Suprapubic skin (tissue), 4 donors: ENCODE measurements around the gene ME3. TPM values are rescaled to one million over a fixed set of nuclear protein-coding genes. Genes with fewer than 3 reads are reported as not detected.

Experiments
- DNase-seq, 2 donors: peaks; one replicate each; pipeline ENCODE4 v3.0.0-alpha.2; 2019; ENCODE audit warnings: low spot score in 2 of 2
- H3K27ac ChIP-seq: fragments of 200-600 bp; sonication (generic); one replicate; pipeline ENCODE4 v1.5.1; 2019
- H3K27me3 ChIP-seq: fragments of 200-600 bp; sonication (generic); one replicate; pipeline ENCODE4 v1.5.1; 2019
- H3K36me3 ChIP-seq: fragments of 200-600 bp; sonication (generic); one replicate; pipeline ENCODE4 v1.5.1; 2019
- H3K4me1 ChIP-seq: fragments of 200-600 bp; sonication (generic); one replicate; pipeline ENCODE4 v1.5.1; 2019
- H3K4me3 ChIP-seq: fragments of 200-600 bp; sonication (generic); one replicate; pipeline ENCODE4 v1.5.1; 2019; ENCODE audit warnings: mild to moderate bottlenecking
- H3K9me3 ChIP-seq: fragments of 200-600 bp; sonication (generic); one replicate; pipeline ENCODE4 v1.5.1; 2019
- EP300 ChIP-seq: sonication (generic); formaldehyde crosslinking; IDR thresholded peaks from one replicate; pipeline ENCODE4 v1.6.1; 2017; ENCODE audit warnings: antibody characterized with exemption
- POLR2A ChIP-seq, 2 donors: fragments of 450-650 bp; IDR thresholded peaks; one replicate each; pipeline ENCODE4 v1.6.1; 2017; ENCODE audit warnings: antibody characterized with exemption in 2 of 2, mild to moderate bottlenecking in 2 of 2, moderate library complexity in 2 of 2
- POLR2AphosphoS5 ChIP-seq, 3 donors: sonication (generic); formaldehyde crosslinking; IDR thresholded peaks; one replicate each; pipeline ENCODE4 v1.6.1; 2017; ENCODE audit warnings: antibody characterized with exemption in 3 of 3
- WGBS: methylation state at CpG from one replicate; pipeline ENCODE4 v1.1.5; 2018; 5-methylcytosine and 5-hydroxymethylcytosine counted together
- total RNA-seq, 4 donors: library from RNA; depleted of rRNA; stranded (reverse); fragments of >200 nt; gene quantifications; one replicate each; pipeline ENCODE4 v1.1.0, GENCODE V29; 2016
- TF ChIP-seq, protein P1 (sequence below), 2 donors: fragments of 200-600 bp in 1 of 2; fragments of 450-650 bp in 1 of 2; sonication (generic) in 1 of 2; IDR thresholded peaks; one replicate each; pipeline ENCODE4 v1.5.1; 2016 to 2019; ENCODE audit warnings: antibody characterized with exemption in 2 of 2, mild to moderate bottlenecking in 1 of 2, moderate library complexity in 1 of 2

Gene ME3
- total RNA-seq, 4 donors from 2014 or later: 3.7 to 17.0 (median 9.4) TPM

DNA sequence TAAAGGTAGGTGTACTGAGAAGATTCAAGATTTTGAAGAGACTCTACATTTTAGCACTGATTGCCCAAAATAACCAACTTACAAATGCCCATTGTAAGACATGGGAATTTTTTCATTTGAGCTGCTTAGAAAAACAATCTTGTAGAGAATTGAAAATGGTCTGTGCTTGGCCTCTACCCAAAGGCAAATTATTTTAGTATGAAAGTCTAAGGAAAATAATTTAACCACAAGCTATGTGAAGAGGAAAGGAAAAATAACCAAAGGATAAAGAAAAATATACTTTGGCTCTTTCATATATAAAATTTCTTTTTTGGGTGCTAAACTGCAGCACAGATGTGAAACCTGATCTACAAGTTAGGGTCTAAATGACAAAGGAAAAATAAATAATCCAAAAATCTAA is 54.9 kb downstream of the ME3 start:
- Histone ChIP-seq H3K36me3 (no peaks in the 10 kb centered on the region), H3K27me3 (no peaks in the 10 kb centered on the region), H3K9me3 (no peaks in the 10 kb centered on the region), H3K4me1 (peaks cover 17% of the 10 kb centered on the region), H3K4me3 (no peak overlapping the region), H3K27ac (no peak overlapping the region)
- TF ChIP-seq POLR2AphosphoS5 (IDR thresholded peaks at IDR 0.05) (no peak), POLR2A (IDR thresholded peaks at IDR 0.05) (no peak), EP300 (no peak)
- TF ChIP-seq, protein P1, sequence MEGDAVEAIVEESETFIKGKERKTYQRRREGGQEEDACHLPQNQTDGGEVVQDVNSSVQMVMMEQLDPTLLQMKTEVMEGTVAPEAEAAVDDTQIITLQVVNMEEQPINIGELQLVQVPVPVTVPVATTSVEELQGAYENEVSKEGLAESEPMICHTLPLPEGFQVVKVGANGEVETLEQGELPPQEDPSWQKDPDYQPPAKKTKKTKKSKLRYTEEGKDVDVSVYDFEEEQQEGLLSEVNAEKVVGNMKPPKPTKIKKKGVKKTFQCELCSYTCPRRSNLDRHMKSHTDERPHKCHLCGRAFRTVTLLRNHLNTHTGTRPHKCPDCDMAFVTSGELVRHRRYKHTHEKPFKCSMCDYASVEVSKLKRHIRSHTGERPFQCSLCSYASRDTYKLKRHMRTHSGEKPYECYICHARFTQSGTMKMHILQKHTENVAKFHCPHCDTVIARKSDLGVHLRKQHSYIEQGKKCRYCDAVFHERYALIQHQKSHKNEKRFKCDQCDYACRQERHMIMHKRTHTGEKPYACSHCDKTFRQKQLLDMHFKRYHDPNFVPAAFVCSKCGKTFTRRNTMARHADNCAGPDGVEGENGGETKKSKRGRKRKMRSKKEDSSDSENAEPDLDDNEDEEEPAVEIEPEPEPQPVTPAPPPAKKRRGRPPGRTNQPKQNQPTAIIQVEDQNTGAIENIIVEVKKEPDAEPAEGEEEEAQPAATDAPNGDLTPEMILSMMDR (IDR thresholded peaks at IDR 0.05): no peak
- DNase-seq: no peak

- TF ChIP-seq POLR2AphosphoS5 (IDR thresholded peaks at IDR 0.05) (no peak), POLR2A (IDR thresholded peaks at IDR 0.05) (no peak), EP300 (no peak)
- TF ChIP-seq, protein P1 (IDR thresholded peaks at IDR 0.05): no peak
- no peak overlapping the region for H3K4me3 ChIP-seq
- H3K27me3 ChIP-seq: no peaks in the 10 kb centered on the region
- no peak overlapping the region for H3K27ac ChIP-seq
- H3K36me3 ChIP-seq: no peaks in the 10 kb centered on the region
- peaks cover 4% of the 10 kb centered on the region for H3K4me1 ChIP-seq
- no peak for DNase-seq
- no peaks in the 10 kb centered on the region for H3K9me3 ChIP-seq
Observed at GRCh38 chr11:86615487-86615886, 56.9 kb downstream of the ME3 start.

DNA sequence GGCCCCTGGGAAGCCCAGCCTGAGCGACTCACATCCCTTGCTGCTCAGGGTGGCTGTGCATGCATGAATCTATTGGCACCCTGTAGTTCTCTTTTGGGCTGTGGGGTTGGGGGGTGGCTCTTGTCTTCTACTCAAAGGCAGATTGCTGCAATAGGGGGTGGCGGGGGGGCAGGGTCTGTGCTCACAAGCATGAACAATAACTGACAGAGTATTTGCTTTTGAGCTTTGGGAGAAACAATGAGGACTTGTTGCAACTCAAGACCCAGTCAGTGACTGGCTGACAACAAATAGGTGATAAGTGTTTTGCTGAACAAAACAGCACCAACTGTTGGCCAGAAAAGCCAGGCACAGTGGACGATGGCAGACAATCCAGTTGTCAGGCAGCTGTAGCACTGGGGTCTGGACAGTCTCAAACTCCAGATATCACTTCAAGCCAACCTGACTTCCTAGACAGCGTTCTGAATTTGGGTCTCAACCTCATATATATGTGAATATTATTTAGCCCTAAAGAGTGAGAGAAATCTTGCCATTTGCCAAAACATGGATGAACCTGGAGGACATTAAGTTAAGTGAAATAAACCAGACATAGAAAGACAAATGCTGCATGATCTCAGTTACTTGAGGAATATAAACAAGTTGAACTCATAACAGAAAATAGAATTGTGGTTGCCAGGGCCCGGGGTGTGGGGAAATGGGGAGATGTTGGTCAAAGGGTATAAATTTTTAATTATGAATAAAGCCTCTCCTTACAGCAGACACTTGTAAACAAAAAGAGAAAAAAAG is 61.7 kb downstream of the ME3 start:
- WGBS: 89% methylated on average over 5 of the region's 5 CpGs
- Histone ChIP-seq H3K36me3 (no peaks in the 10 kb centered on the region), H3K27ac (no peak overlapping the region), H3K4me3 (no peak overlapping the region), H3K27me3 (no peaks in the 10 kb centered on the region), H3K9me3 (no peaks in the 10 kb centered on the region), H3K4me1 (peaks cover 16% of the 10 kb centered on the region)
- no peak for DNase-seq
- TF ChIP-seq POLR2A (IDR thresholded peaks at IDR 0.05) (no peak), POLR2AphosphoS5 (IDR thresholded peaks at IDR 0.05) (no peak), EP300 (no peak)
- TF ChIP-seq, protein P1 (IDR thresholded peaks at IDR 0.05): no peak

DNA sequence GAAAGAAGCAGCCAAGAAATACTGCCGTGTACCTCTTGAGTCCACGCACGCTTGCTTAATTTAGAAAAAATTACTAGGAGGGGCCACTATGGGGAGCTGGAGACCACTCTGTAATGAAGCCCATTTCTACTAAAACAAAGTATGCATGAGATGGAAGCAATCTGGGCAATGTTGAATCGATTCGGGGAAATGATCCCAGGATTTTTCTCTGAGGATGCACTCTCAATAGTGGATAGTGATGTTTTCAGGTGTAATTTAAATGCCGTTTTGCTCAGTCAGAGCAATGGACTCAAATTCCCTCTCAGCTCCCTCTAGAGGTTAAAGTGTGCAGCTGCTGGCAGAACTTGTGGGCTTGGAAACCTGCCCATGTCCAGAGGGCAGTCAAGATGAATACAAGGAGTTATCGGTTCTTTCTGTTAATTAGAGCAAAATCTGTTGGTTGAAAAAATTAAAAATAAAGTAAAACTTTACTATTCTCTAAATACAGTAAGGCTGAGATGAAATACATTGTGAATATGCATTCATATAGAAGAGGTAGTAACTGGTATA is 64.1 kb downstream of the ME3 start:
- H3K36me3 ChIP-seq: no peaks in the 10 kb centered on the region
- DNase-seq: peak in 1 of 2 donors; percentile 82
- H3K27me3 ChIP-seq: no peaks in the 10 kb centered on the region
- H3K27ac ChIP-seq: no peak overlapping the region
- TF ChIP-seq, protein P1 (IDR thresholded peaks at IDR 0.05): peak; percentile 36 to 81
- TF ChIP-seq POLR2AphosphoS5 (IDR thresholded peaks at IDR 0.05): no peak
- no peak for TF ChIP-seq EP300
- no peak for TF ChIP-seq POLR2A (IDR thresholded peaks at IDR 0.05)
- 4% methylated on average over 7 of the region's 7 CpGs for WGBS
- H3K4me1 ChIP-seq: peaks cover 16% of the 10 kb centered on the region
- no peak overlapping the region for H3K4me3 ChIP-seq
- no peaks in the 10 kb centered on the region for H3K9me3 ChIP-seq

- H3K9me3 ChIP-seq: no peaks in the 10 kb centered on the region
- H3K36me3 ChIP-seq: no peaks in the 10 kb centered on the region
- 66% methylated on average over 1 of the region's 1 CpG for WGBS
- no peak for TF ChIP-seq POLR2AphosphoS5 (IDR thresholded peaks at IDR 0.05)
- no peak for TF ChIP-seq POLR2A (IDR thresholded peaks at IDR 0.05)
- TF ChIP-seq, protein P1 (IDR thresholded peaks at IDR 0.05): no peak
- TF ChIP-seq EP300: no peak
- H3K27me3 ChIP-seq: no peaks in the 10 kb centered on the region
- no peak for DNase-seq
- H3K27ac ChIP-seq: peak overlapping the region; percentile 18
- peaks cover 16% of the 10 kb centered on the region for H3K4me1 ChIP-seq
- no peak overlapping the region for H3K4me3 ChIP-seq
Observed at GRCh38 chr11:86606836-86607481, 65.5 kb downstream of the ME3 start.
